Caco-2 (cell line): ENCODE measurements around the gene YRDC. TPM values are rescaled to one million over a fixed set of nuclear protein-coding genes. Genes with fewer than 3 reads are reported as not detected.

ENCODE experiments used
- BruUV-seq: library from RNA; stranded (reverse); fragments of 400-500 nt; replicated peaks from 2 replicates; lab custom pipeline; 2021; lab: Mats Ljungman, UMichigan
- CTCF ChIA-PET: fragments of 300-600 bp; sonication (Branson Sonifier 250); formaldehyde crosslinking; loops from one replicate; lab custom pipeline; 2022; ENCODE audit warnings: antibody characterized with exemption; lab: Charles Lee
- POLR2A ChIA-PET: fragments of 300-600 bp; sonication (Branson Sonifier 250); formaldehyde crosslinking; loops from one replicate; lab custom pipeline; 2022; ENCODE audit warnings: antibody characterized with exemption; lab: Charles Lee
- DNase-seq, 2 experiments: peaks; one replicate each; pipeline versions ENCODE4 v3.0.0 to v3.0.0-alpha.2; 2020 to 2022
- H3K27me3 ChIP-seq: replicated peaks from 2 replicates; pipeline ENCODE4 v1.6.0; 2011; ENCODE audit warnings: low read length; ENCODE audit not compliant: control insufficient read depth, insufficient read depth
- H3K36me3 ChIP-seq: 2 replicates; pipeline ENCODE4 v1.5.1; 2011; ENCODE audit warnings: low read length; ENCODE audit not compliant: control insufficient read depth, insufficient read depth
- H3K4me1 ChIP-seq: fragments of 250-450 bp; sonication (Bioruptor Pico); 2 replicates; pipeline ENCODE4 v1.5.1; 2020; ENCODE audit warnings: mild to moderate bottlenecking
- H3K4me3 ChIP-seq: 2 replicates; pipeline ENCODE4 v1.5.1; 2011; ENCODE audit warnings: low read depth, mild to moderate bottlenecking, control low read depth, low read length
- H3K9me3 ChIP-seq: fragments of 250-450 bp; sonication (Bioruptor Pico); 2 replicates; pipeline ENCODE4 v1.5.1; 2020; ENCODE audit warnings: mild to moderate bottlenecking, moderate library complexity
- H3K27ac Mint-ChIP-seq: one replicate; pipeline ENCODE4 v1.8.0; 2022; ENCODE audit warnings: mixed read lengths; ENCODE audit not compliant: unreplicated experiment
- H3K27me3 Mint-ChIP-seq: one replicate; pipeline ENCODE4 v1.8.0; 2022; ENCODE audit warnings: mixed read lengths; ENCODE audit not compliant: insufficient read depth, unreplicated experiment
- H3K36me3 Mint-ChIP-seq: one replicate; pipeline ENCODE4 v1.8.0; 2022; ENCODE audit warnings: mild to moderate bottlenecking, mixed read lengths; ENCODE audit not compliant: insufficient read depth, unreplicated experiment
- H3K4me1 Mint-ChIP-seq: one replicate; pipeline ENCODE4 v1.8.0; 2022; ENCODE audit warnings: low read depth, mixed read lengths; ENCODE audit not compliant: unreplicated experiment
- H3K4me3 Mint-ChIP-seq: one replicate; pipeline ENCODE4 v1.8.0; 2022; ENCODE audit warnings: mild to moderate bottlenecking, moderate library complexity, mixed read lengths; ENCODE audit not compliant: unreplicated experiment
- H3K9me3 Mint-ChIP-seq: one replicate; pipeline ENCODE4 v1.8.0; 2022; ENCODE audit warnings: mixed read lengths; ENCODE audit not compliant: unreplicated experiment
- intact Hi-C: fragments of 100-400 bp; cut with micrococcal nuclease; formaldehyde crosslinking; loops from one replicate; pipeline ENCODE4 v1.10.0; 2022; ENCODE audit not compliant: unreplicated experiment
- total RNA-seq: library from RNA; stranded (reverse); gene quantifications from 2 replicates; pipeline ENCODE4 v1.2.3, GENCODE V29; 2022
- TF ChIP-seq, protein P1 (sequence below), 2 experiments: fragments of 200-600 bp in 1 of 2; IDR thresholded peaks; 1 replicate in 1 of 2; 2 replicates in 1 of 2; pipeline versions ENCODE4 v1.5.1 to v1.8.0; 2011 to 2022; ENCODE audit warnings: antibody characterized with exemption in 1 of 2, control low read depth in 1 of 2, inconsistent platforms in 1 of 2, low read depth in 1 of 2, low read length in 1 of 2, mild to moderate bottlenecking in 1 of 2, moderate library complexity in 1 of 2; ENCODE audit not compliant: insufficient read depth in 1 of 2, severe bottlenecking in 1 of 2, unreplicated experiment in 1 of 2

YRDC gene
- total RNA-seq, 1 experiment from 2014 or later: 10.3 TPM

DNA sequence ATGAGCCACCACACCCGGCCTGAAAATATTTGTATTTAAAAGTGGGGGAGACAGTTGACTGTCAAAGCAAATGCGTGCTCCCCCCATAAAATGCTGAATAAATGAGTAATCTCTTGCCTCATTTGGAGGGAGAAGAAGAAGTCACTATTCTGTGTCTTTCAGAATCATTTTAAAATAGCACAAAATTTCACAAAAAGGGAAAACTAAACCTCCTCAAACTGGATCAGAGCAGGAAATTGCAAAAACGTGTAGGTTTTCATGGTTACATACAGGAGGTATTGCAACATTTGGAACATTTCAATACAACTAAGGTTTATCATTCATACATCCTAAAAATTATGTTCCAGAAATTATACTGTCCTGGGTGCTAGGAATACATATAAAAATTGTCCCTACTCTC lies 37.8 kb upstream of the YRDC start:
- Mint-ChIP-seq H3K36me3 (peaks cover 6% of the 10 kb centered on the region), H3K27me3 (no peaks in the 10 kb centered on the region), H3K4me3 (no peak overlapping the region), H3K27ac (no peak overlapping the region), H3K4me1 (peaks cover 22% of the 10 kb centered on the region), H3K9me3 (no peaks in the 10 kb centered on the region)
- DNase-seq: no peak
- Histone ChIP-seq H3K4me1 (no peaks in the 10 kb centered on the region), H3K4me3 (no peak overlapping the region), H3K27me3 (no peaks in the 10 kb centered on the region), H3K36me3 (no peaks in the 10 kb centered on the region), H3K9me3 (no peaks in the 10 kb centered on the region)
- POLR2A ChIA-PET: interaction anchor here (0.5 kb wide), 1 partner anchor 27 kb away, joined by 5 read pairs; no protein-coding TSS in a partner anchor
- BruUV-seq: no TSS peak
- CTCF ChIA-PET: no interaction called here
- intact Hi-C loops: no loop called here
- TF ChIP-seq, protein P1, sequence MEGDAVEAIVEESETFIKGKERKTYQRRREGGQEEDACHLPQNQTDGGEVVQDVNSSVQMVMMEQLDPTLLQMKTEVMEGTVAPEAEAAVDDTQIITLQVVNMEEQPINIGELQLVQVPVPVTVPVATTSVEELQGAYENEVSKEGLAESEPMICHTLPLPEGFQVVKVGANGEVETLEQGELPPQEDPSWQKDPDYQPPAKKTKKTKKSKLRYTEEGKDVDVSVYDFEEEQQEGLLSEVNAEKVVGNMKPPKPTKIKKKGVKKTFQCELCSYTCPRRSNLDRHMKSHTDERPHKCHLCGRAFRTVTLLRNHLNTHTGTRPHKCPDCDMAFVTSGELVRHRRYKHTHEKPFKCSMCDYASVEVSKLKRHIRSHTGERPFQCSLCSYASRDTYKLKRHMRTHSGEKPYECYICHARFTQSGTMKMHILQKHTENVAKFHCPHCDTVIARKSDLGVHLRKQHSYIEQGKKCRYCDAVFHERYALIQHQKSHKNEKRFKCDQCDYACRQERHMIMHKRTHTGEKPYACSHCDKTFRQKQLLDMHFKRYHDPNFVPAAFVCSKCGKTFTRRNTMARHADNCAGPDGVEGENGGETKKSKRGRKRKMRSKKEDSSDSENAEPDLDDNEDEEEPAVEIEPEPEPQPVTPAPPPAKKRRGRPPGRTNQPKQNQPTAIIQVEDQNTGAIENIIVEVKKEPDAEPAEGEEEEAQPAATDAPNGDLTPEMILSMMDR (IDR thresholded peaks at IDR 0.05; ENCODE audit: insufficient read depth in 1 of 2, low read depth in 1 of 2, low read length in 1 of 2, severe bottlenecking in 1 of 2, unreplicated experiment in 1 of 2): no peak

- POLR2A ChIA-PET: interaction anchor here (0.9 kb wide), 1 partner anchor 15 kb away, joined by 3 read pairs; no protein-coding TSS in a partner anchor
- peaks cover 6% of the 10 kb centered on the region for H3K36me3 Mint-ChIP-seq
These were observed 37.1 kb upstream of the YRDC start for GRCh38 chr1:37845049-37845646.

DNA sequence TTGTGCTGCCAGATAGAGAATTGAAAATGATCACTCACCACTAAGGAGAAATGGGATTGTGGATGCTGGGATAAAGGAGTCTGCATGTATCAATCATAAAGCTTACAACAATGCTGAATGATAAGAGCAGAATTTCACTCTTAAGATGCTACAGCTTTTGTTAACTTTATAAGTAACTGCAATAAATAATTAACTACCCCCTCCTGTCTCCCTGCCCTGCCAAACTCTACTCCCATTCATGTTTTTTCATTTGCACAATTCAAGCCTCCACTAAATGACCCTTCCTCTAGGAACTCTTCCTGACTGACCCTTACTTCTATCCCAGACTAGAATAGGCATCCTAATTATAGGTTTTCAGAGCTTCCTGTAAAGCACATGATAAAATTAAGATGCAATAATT lies 36.5 kb upstream of the YRDC start:
- ChIA-PET CTCF (no interaction called here), POLR2A (interaction anchor here (0.9 kb wide), 1 partner anchor 15 kb away, joined by 3 read pairs; no protein-coding TSS in a partner anchor)
- no peaks in the 10 kb centered on the region for H3K9me3 ChIP-seq
- intact Hi-C loops: no loop called here
- no peak overlapping the region for H3K4me3 ChIP-seq
- no peaks in the 10 kb centered on the region for H3K27me3 Mint-ChIP-seq
- peaks cover 1% of the 10 kb centered on the region; the same call in 1 of the 2 replicates for H3K36me3 ChIP-seq
- no peaks in the 10 kb centered on the region for H3K9me3 Mint-ChIP-seq
- BruUV-seq: no TSS peak
- H3K4me1 Mint-ChIP-seq: peaks cover 22% of the 10 kb centered on the region
- DNase-seq: no peak
- no peaks in the 10 kb centered on the region for H3K27me3 ChIP-seq
- peaks cover 6% of the 10 kb centered on the region for H3K36me3 Mint-ChIP-seq
- no peaks in the 10 kb centered on the region for H3K4me1 ChIP-seq
- TF ChIP-seq, protein P1 (IDR thresholded peaks at IDR 0.05; ENCODE audit: insufficient read depth in 1 of 2, low read depth in 1 of 2, low read length in 1 of 2, severe bottlenecking in 1 of 2, unreplicated experiment in 1 of 2): no peak
- no peak overlapping the region for H3K4me3 Mint-ChIP-seq
- H3K27ac Mint-ChIP-seq: peak overlapping the region; percentile 14

More at GRCh38 chr1:37845049-37845646, 37.1 kb upstream of the YRDC start:
- H3K9me3 ChIP-seq: no peaks in the 10 kb centered on the region
- Mint-ChIP-seq H3K27me3 (no peaks in the 10 kb centered on the region), H3K4me3 (no peak overlapping the region), H3K4me1 (peaks cover 22% of the 10 kb centered on the region), H3K27ac (no peak overlapping the region), H3K9me3 (no peaks in the 10 kb centered on the region)
- H3K4me3 ChIP-seq: no peak overlapping the region
- H3K27me3 ChIP-seq: no peaks in the 10 kb centered on the region
- TF ChIP-seq, protein P1 (IDR thresholded peaks at IDR 0.05; ENCODE audit: insufficient read depth in 1 of 2, low read depth in 1 of 2, low read length in 1 of 2, severe bottlenecking in 1 of 2, unreplicated experiment in 1 of 2): no peak
- H3K4me1 ChIP-seq: no peaks in the 10 kb centered on the region
- CTCF ChIA-PET: no interaction called here
- DNase-seq: no peak
- no TSS peak for BruUV-seq
- intact Hi-C loops: no loop called here
- no peaks in the 10 kb centered on the region for H3K36me3 ChIP-seq
